Measurements from ENCODE around the gene THUMPD3. TPM values are rescaled to one million over a fixed set of nuclear protein-coding genes. Genes with fewer than 3 reads are reported as not detected.

The THUMPD3 gene
- total RNA-seq, 2 donors from 2014 or later = 42.8 to 48.7 TPM

DNA sequence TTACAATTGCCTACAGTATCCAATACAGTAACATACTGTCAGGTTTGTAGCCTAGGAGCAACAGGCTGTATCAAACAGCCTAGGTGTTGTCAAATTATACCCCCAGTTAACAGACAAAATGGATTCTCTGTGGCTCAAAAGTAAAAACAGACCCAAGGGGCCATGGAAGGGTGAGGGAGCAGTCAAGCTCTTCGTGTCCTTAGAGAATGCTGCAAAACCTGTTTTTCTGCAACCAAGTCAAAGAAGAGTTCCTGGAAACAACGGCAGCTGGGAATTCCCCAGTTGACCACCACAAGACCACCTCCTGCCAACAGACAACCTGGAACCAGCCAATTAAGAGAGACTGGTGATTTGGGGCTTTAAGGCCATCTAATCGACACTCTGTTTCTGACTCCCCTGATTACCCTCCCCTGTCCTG, 11.1 kb upstream of the THUMPD3 start:
- intact Hi-C loops (cut with DNase I) = loop anchor here in 1 of 2 donors (5.0 kb wide), 1 partner anchor 71 kb away; no protein-coding TSS in a partner anchor
- ATAC-seq (no peak), DNase-seq (no peak)

DNA sequence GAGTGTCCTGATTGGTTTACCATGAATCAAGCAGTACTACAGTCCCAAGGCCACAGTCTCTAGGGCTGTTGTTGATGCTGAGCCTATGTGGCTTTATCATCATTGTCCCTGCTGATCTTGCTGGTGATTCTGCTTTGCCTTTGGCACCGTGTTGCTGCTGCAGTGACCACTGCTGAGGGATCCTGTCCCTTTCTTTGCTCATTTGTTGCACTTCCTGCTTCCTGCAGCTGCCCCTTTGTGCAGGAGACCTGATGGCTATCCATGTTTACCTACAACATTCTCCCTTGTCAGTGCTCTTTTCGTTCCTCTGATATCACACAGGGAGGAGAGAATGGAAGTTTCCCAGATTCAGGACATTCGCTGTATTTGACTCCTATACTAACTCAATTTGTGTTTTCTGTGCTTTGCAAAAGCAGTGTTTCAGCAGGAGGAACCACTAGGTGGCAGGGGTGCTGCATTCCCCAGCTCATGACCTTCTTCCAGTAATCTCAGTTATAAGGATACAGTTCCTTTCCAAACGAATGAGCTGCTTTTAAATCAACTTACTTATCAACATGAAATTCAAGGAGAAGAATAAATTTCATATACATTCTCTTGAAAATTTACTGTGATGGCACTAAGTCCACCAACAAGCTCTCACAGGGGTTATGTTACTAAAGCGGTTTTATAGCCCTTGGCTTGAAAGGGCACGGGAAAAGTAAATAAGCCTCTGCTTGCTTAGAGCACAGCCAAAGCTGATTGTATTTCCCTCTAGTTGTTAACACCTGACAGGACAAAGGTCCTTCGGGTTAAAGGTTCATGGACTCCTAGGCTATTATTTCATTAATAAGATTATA, 9.7 kb upstream of the THUMPD3 start:
- ATAC-seq (peak; percentile 76 to 79), DNase-seq (peak; percentile 74)
- intact Hi-C loops (cut with DNase I) = loop anchor here in 1 of 2 donors (5.0 kb wide), 1 partner anchor 69 kb away; no protein-coding TSS in a partner anchor

DNA sequence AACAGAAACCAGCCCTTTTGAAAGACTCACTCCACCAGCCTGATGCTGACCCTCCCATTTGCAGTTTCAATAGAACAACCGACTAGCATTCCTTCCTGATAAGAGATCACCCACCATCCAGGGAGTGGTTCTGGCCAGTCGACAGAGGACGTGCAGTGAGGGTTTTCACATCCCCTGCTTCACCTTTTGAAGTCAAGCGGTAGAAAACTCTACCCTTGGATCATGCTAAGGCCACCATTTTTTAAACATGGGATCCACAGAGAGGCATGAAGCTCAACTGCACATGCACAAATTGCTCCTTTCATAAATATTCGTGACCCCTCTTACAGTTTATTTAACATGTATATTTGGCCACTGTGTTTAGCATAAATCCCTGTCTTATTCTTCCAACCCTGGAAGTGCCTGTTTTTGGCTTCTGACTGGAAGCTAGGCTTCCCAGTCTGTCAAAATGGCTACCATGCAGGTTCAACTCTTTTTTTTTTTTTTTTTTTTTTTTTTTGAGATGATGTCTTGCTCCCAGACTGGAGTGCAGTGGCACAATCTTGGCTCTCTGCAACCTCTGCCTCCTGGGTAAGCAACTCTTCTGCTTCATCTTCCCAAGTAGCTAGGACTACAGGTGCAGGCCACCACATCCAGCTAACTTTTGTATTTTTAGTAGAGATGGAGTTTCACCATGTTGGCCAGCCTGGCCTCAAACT, 1.0 kb upstream of the THUMPD3 start:
- DNase-seq (no peak), ATAC-seq (no peak)
- intact Hi-C loops (cut with DNase I) = loop anchor here in 1 of 2 donors (2.0 kb wide), 1 partner anchor 37 kb away; no protein-coding TSS in a partner anchor

DNA sequence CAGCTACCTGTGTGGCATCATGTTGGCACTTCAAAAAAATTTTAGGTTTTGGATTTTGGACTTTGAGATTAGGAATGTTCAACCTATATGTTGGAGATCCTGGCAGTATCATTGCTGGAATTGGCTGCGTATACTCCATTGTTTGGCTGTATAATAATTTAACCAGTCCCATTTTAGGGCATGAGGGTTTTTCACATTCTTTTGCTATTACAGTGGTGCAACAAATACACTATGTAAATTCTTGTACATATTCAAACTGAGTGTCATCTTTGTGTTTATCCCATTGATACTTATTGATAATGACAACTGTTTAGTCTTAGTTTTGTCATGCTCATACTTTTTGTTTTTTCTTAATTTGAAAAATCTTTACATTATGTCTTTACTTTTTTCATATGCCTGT, 6.7 kb downstream of the THUMPD3 start:
- intact Hi-C loops (cut with DNase I) = no loop called here
- ATAC-seq (no peak), DNase-seq (no peak)

DNA sequence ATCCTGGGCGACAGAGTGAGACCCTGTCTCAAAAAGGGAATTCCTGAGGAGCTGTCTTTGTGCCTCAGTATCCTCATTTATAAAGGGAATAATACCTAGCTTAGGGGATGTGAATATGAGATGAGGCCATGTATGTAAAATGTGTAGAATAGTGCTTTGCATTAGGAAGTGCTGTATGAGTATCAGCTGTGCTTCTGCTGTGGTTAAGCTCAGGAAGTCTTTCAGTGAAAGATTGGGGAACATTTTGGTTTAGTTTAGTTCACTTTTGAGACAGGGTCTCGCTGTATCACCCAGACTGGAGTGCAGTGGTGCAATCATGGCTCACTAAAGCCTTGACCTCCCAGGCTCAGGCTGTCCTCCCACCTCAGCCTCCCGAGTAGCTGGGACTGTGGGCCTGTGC, 10.6 kb downstream of the THUMPD3 start:
- ATAC-seq (no peak), DNase-seq (no peak)
- intact Hi-C loops (cut with DNase I) = loop anchor here in 1 of 2 donors (5.0 kb wide), 1 partner anchor 64 kb away; no protein-coding TSS in a partner anchor

DNA sequence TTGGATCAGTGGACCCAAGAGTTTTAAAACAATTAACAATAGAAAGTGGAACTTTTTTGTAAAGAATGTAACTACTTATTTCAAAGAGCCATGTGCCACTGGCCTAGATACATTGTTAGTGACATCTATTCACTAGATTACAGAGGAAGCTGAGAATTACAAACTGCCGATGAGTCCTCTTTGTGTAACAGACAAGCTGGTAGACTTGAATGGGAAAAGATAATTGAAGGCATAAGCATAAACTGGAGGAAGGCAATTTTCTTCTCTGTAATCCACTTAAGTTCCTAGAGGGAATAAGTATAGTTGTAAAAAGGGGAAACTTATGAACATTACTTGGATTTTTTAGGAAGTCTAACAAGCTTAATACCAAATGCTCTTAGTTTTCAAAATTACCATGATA, 15.1 kb downstream of the THUMPD3 start:
- ATAC-seq = no peak
- intact Hi-C loops (cut with DNase I) = no loop called here
- DNase-seq = no peak

DNA sequence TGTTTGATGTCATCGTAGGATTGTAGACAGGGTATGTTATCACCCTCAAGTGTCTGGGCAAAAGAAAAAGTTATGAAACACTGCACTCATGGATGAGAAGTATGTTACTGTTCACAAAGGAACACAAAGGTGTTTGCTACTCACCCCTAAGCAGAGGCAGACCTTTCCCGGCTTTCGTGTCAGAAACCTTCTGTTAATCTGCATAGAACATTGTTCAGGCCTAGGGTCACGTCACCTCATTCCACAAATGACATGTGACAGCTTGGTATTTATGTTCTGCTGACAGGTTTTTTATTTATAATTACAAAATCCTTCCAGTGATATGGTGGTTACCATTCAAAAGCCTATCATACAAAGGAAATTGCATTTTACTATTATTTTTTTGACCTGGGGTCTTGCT, 16.5 kb downstream of the THUMPD3 start:
- DNase-seq = no peak
- intact Hi-C loops (cut with DNase I) = no loop called here
- ATAC-seq = no peak

DNA sequence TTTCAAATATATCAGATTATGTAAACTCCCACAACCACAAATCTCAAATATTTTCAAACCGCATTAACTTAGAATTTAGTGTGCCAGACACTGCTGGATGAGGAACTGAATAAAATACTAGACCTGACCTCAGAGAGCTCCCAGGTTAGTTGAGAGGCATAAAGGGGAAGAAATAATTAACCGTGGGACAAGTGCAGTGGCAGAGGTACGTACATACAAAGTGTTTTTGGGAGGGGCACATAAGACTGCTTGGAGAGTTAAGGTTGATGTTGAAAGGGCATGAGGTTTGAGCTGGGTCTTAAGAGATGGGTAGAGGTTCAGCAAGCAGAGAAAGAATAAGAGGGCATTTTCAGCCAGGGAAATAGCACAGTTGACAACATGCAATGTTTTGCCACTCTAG, 17.2 kb downstream of the THUMPD3 start:
- ATAC-seq (no peak), DNase-seq (no peak)
- intact Hi-C loops (cut with DNase I) = loop anchor here in 1 of 2 donors (5.0 kb wide), 1 partner anchor 57 kb away; no protein-coding TSS in a partner anchor

DNA sequence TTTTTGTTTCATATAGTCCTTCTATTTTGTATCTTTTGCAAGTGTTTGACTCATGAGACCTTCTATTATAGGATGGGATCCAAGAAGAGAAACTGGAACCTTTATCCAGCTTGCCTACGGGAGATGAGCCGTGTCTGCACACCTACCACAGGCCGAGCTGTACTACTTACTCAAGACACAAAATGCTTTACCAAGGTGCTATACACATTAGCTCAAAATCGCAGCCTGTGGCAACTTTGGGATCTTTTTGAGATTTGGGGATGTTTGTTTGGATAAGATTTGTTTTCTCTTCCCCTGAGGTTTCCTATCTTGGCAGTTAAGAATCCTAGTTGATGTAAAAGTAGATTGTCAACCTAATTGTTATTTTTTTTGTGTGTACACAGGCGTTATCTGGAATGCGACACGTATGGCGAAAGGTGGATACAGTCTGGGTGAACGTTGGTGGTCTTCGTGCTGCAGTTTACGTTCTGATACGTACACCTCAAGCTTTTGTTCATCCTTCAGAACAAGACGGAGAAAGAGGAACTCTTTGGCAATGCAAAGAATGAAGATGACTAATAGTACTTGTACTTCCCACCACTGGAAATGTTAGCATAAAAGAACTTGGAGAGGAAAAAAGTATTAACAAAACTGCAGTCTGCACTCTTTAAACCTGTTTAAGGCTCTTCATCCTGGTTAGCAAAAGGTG, 21.4 kb downstream of the THUMPD3 start:
- intact Hi-C loops (cut with DNase I) = loop anchor here in 1 of 2 donors (5.0 kb wide), 1 partner anchor 53 kb away; no protein-coding TSS in a partner anchor
- DNase-seq = no peak
- peak in 1 of 2 donors; percentile 16 for ATAC-seq

DNA sequence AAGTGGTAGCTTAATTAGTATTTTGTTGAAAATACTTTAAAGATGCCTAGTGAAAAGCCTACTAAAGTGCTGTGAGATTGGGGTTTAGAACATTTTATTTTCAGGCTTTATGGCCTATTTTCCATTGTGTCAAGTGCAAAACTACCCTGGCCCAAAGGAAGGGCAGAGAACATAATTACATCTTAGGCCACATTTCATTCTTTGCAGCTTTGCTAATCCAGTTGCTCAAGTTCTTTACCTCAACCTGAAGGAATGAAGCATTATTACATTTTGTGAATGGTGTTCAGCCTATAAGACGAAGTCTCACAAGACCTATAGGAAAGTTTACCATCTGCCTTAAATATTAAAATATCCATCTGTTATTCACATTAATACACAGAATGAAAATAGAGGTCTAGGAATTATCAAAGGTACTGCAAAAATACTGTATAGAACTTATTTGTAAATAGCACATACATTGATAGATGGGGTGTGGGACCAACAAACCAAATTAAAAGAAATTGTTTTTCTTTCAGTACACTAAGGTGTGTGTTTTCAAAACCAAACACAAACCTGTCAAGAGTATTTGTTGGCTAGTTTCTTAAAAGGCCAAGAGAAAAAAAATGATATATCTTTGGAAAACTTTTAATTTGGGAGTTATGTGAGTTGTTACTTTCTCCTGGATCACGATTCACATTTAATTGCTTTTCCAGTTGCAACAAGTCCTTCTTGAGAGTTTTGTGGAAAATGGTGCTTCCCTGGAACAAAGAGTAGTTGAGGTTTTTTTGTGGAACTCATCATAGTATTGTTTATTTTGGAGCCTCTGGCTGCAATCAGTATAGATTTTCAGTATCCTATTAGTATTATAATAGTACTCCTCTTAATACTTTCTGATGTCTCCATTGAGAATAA, 22.6 kb downstream of the THUMPD3 start:
- ATAC-seq (no peak), DNase-seq (no peak)
- intact Hi-C loops (cut with DNase I) = loop anchor here in 1 of 2 donors (5.0 kb wide), 1 partner anchor 47 kb away; no protein-coding TSS in a partner anchor

DNA sequence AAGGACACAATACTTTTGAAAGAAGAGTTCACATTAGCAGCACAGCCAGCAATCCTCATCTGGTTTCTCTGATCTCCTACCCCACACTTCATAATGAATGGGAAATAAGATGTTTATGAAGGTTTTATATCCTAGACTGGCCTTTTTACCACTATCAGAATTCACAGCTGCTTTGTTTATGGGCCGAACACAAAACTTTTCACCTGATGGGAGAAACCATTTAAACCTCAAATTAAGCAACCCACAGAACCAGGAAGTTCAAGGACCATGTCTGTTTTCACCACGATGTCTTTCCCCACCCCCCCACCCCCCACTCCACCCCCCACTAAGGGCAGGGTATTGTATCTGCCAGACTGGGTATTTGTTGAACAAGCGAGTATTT, 23.2 kb downstream of the THUMPD3 start:
- intact Hi-C loops (cut with DNase I) = loop anchor here in 1 of 2 donors (5.0 kb wide), 1 partner anchor 46 kb away; no protein-coding TSS in a partner anchor

DNA sequence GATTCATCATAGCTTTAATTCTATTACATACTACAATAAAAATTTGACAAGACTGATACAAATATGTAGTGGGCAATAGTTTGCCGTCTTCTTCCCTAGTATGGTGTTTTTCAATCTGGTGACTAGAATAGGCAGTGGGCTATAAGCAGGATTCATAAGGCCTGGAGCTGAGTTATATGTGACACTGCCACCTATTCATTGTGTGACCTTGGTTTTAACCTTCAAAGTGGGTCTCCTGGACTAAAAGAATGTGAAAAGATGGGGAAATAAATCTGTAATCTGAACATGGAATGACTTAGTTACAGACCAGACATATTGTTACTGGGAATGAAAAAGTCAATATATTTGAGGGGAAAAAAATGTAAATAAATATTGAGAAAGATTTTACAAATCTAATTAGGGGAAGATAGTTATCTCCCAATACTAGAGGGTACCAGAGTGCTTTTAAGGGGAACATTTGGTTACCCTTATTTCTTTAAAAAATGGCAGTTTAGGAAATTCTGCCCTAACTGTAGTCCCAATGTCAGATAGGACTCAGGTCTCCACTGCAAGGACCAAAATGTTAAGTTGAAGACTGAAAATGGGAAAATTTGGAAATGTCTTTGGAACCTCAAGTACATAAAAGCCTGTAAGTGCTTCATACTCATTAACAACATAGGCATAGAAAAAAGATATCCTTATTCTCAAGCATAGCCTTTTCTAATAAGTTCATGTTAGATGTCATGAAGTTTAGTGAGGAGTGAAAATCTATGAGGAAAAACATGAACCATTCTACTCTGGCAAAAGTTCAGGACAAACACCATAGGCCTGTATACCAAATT, 23.9 kb downstream of the THUMPD3 start:
- intact Hi-C loops (cut with DNase I) = loop anchor here in 1 of 2 donors (5.0 kb wide), 1 partner anchor 46 kb away; no protein-coding TSS in a partner anchor
- ATAC-seq = no peak

More for the DNA sequence above, 23.2 kb downstream of the THUMPD3 start:
- no peak for DNase-seq
- no peak for ATAC-seq

DNA sequence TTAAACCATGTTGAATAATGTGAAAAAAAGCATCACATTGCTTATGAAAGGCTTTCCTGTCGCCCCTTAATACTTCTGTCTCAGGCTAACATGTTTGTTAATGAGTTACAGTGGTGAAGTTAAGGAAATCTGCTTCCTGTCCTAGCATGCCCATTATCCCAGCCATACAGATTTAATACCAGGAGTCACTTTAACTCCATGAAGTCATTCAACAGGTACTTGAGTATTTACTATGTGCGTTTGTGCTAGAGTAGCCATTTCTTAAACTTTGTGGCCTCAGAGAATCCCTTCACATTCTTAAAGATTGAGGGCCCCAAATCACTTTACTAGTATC, 24.4 kb downstream of the THUMPD3 start:
- ATAC-seq (no peak), DNase-seq (no peak)
- intact Hi-C loops (cut with DNase I) = loop anchor here in 1 of 2 donors (5.0 kb wide), 1 partner anchor 45 kb away; no protein-coding TSS in a partner anchor

More for the DNA sequence above, 23.9 kb downstream of the THUMPD3 start:
- no peak for DNase-seq

DNA sequence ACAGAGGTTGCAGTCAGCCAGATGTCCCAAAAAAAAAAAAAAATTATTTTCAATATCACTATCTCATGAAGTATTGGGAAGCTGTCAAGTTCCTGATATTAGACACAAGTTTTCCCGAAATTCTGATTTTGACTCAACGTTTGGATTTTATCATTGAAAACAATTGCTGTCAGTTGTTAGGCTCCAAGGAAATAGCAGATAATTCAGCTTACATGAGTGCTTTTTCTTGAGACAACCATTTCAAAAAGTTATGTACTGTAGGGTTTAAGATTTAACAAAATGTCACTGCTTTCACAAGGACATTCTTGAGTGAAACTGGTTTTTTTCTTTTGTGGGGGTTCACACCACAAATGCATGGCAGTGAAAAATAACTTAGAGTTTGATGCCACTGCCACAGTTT, 25.3 kb downstream of the THUMPD3 start:
- DNase-seq (no peak), ATAC-seq (no peak)
- intact Hi-C loops (cut with DNase I) = loop anchor here in 1 of 2 donors (5.0 kb wide), 1 partner anchor 44 kb away; no protein-coding TSS in a partner anchor

DNA sequence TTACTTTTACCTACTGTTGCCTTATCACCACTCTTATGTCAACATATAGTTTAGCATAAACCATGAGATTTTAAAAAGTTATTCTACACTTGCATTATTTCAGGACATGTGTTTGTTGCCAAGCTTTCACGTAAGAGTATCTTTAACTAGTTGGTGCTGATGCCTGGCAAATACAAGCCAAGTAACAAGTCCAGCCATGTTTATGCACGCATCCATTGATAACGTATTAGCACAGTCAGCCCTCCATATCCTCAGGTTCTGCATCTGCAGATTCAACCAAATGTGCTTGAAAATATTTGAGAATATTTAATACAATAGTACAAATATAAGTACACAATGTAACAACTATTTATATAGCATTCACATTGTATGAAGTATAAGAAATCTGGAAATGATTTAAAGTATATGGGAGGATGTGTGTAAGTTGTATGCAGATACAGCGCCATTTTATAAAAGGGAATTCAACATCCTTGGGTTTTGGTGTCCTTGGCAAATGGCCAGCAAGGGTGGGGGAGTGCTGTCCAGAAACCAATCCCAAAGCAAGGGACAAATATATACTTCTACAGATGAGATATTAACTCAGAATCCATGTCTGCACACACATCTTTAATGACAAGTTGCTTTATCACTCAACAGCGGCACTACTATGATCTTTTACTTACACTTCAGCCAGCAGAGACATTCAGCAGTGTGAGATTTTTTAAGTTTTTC, 25.9 kb downstream of the THUMPD3 start:
- no peak for ATAC-seq
- intact Hi-C loops (cut with DNase I) = loop anchor here in 1 of 2 donors (5.0 kb wide), 1 partner anchor 44 kb away; no protein-coding TSS in a partner anchor
- DNase-seq = no peak

DNA sequence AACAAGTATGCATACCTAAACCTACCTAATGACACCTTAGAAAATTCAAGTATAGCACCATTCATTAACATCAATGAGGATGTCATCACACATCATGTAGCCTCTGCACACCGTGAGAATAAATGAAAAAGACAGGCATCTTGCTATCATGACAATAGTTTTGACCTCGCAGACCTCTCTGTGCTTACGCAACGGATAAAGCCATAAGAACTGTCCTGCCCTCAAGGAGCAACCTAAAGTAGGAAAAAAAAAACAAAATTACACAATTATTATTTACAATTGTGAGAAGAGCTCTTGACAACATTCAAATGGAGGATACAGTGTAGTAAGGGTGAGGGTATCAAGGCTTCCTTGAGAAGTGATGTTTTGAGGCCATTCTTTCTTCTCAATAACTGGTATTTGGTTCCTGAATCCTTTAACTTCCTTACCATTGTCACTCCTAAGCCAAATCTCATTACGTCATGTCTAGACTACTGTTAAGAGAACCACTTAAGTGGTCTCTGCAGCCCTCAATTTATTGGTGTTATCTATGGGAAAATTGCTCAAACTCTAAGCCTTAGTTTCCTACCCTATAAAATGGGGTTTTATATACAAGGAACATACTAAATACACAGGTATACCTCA, 27.5 kb downstream of the THUMPD3 start:
- ATAC-seq = no peak
- no peak for DNase-seq
- intact Hi-C loops (cut with DNase I) = no loop called here

Measured in left cardiac atrium (tissue), 4 donors.